B cell (primary cell): ENCODE measurements around the gene ITSN2. TPM values are rescaled to one million over a fixed set of nuclear protein-coding genes. Genes with fewer than 3 reads are reported as not detected.

Experiments
- ATAC-seq: fragments of 200-7000 bp; cut with Tn5 transposase; one replicate; pipeline ENCODE4 v1.10.0; 2021; ENCODE audit warnings: low read depth, mild to moderate bottlenecking, moderate number of reproducible peaks, moderate library complexity
- CTCF ChIA-PET: fragments of 350-600 bp; sonication (Branson Sonifier 250); formaldehyde crosslinking; loops from one replicate; lab custom pipeline; 2021; ENCODE audit warnings: antibody characterized with exemption, inconsistent platforms; lab: Charles Lee
- POLR2A ChIA-PET: fragments of 350-600 bp; sonication (Branson Sonifier 250); formaldehyde crosslinking; loops from one replicate; lab custom pipeline; 2021; ENCODE audit warnings: antibody characterized with exemption; lab: Charles Lee
- DNase-seq: peaks from one replicate; pipeline ENCODE4 v3.0.0; 2013
- H2AFZ ChIP-seq: 2 replicates; pipeline ENCODE4 v1.6.1; 2012; ENCODE audit warnings: mild to moderate bottlenecking, low read depth, low read length; ENCODE audit not compliant: insufficient read depth, poor library complexity, severe bottlenecking
- H3K27ac ChIP-seq, 2 donors: 1 replicate in 1 of 2; 2 replicates in 1 of 2; pipeline ENCODE4 v1.5.1; 2012 to 2013; ENCODE audit warnings: low read length in 2 of 2, mild to moderate bottlenecking in 2 of 2, moderate library complexity in 1 of 2
- H3K27me3 ChIP-seq, 4 experiments: fragments of 200-600 bp in 1 of 4; sonication (generic) in 1 of 4; replicated peaks in 1 of 4; 1 replicate in 2 of 4; 2 replicates in 2 of 4; pipeline versions ENCODE4 v1.6.1 to v1.7.0; 2013 to 2016; ENCODE audit warnings: low read length in 3 of 4, mild to moderate bottlenecking in 2 of 4, mixed read lengths in 1 of 4, moderate library complexity in 1 of 4; ENCODE audit not compliant: insufficient read depth in 4 of 4, control insufficient read depth in 3 of 4; ENCODE audit errors: control extremely low read depth in 1 of 4
- H3K36me3 ChIP-seq, 2 experiments: replicated peaks in 1 of 2; 1 replicate in 1 of 2; 2 replicates in 1 of 2; pipeline versions ENCODE4 v1.6.1 to v1.7.1; 2013; ENCODE audit warnings: low read length in 1 of 2; ENCODE audit not compliant: insufficient read depth in 2 of 2, control insufficient read depth in 1 of 2; ENCODE audit errors: control extremely low read depth in 1 of 2, extremely low read depth in 1 of 2
- H3K4me1 ChIP-seq, 2 donors: fragments of 200-600 bp in 1 of 2; sonication (generic) in 1 of 2; 1 replicate in 1 of 2; 2 replicates in 1 of 2; pipeline versions ENCODE4 v1.5.1 to v1.6.1; 2013 to 2017; ENCODE audit warnings: low read length in 2 of 2; ENCODE audit not compliant: control insufficient read depth in 2 of 2, insufficient read depth in 2 of 2
- H3K4me2 ChIP-seq: replicated peaks from 2 replicates; pipeline ENCODE3; 2012; ENCODE audit warnings: mild to moderate bottlenecking, low read depth, low read length; ENCODE audit not compliant: poor library complexity, severe bottlenecking
- H3K4me3 ChIP-seq, 5 experiments: fragments of 200-600 bp in 1 of 5; sonication (generic) in 1 of 5; 1 replicate in 3 of 5; 2 replicates in 2 of 5; pipeline versions ENCODE4 v1.5.1 to v1.7.0; 2011 to 2016; ENCODE audit warnings: low read length in 4 of 5, mild to moderate bottlenecking in 4 of 5, low read depth in 2 of 5, control low read depth in 1 of 5, moderate library complexity in 1 of 5; ENCODE audit not compliant: insufficient read depth in 1 of 5; ENCODE audit errors: control extremely low read depth in 1 of 5, extremely low read depth in 1 of 5
- H3K79me2 ChIP-seq: fragments of 200-600 bp; sonication (generic); one replicate; pipeline ENCODE4 v1.6.0; 2016; ENCODE audit warnings: low read length; ENCODE audit not compliant: control insufficient read depth, insufficient read depth
- H3K9ac ChIP-seq: fragments of 200-600 bp; sonication (generic); 2 replicates; pipeline ENCODE4 v1.6.1; 2017; ENCODE audit warnings: mild to moderate bottlenecking, low read length, moderate library complexity
- H3K9me3 ChIP-seq, 3 donors: one replicate each; pipeline versions ENCODE4 v1.6.1 to v1.7.1; 2013; ENCODE audit warnings: low read length in 2 of 3; ENCODE audit not compliant: control insufficient read depth in 2 of 3, insufficient read depth in 1 of 3; ENCODE audit errors: control extremely low read depth in 1 of 3
- H4K20me1 ChIP-seq: 2 replicates; pipeline ENCODE4 v1.6.0; 2012; ENCODE audit warnings: mild to moderate bottlenecking, low read length; ENCODE audit not compliant: insufficient read depth, control insufficient read depth, poor library complexity, severe bottlenecking
- H3K27ac Mint-ChIP-seq: one replicate; pipeline ENCODE4 v1.8.0; 2021; ENCODE audit warnings: mixed read lengths
- H3K27me3 Mint-ChIP-seq: one replicate; pipeline ENCODE4 v1.8.0; 2021; ENCODE audit warnings: mixed read lengths
- H3K4me1 Mint-ChIP-seq: one replicate; pipeline ENCODE4 v1.8.0; 2021; ENCODE audit warnings: mixed read lengths
- H3K4me3 Mint-ChIP-seq: one replicate; pipeline ENCODE4 v1.8.0; 2021; ENCODE audit warnings: mixed read lengths
- H3K9me3 Mint-ChIP-seq: one replicate; pipeline ENCODE4 v1.8.0; 2022; ENCODE audit warnings: mixed read lengths; ENCODE audit not compliant: insufficient read depth
- EZH2 ChIP-seq: IDR thresholded peaks from 2 replicates; pipeline ENCODE4 v1.6.1; 2012; ENCODE audit warnings: borderline replicate concordance, low read depth, mild to moderate bottlenecking, moderate library complexity, low read length; ENCODE audit not compliant: insufficient read depth, poor library complexity, severe bottlenecking
- WGBS: methylation state at CpG from one replicate; pipeline ENCODE4 v1.1.5; 2013; ENCODE audit warnings: missing lambda C conversion rate; ENCODE audit not compliant: insufficient coverage; 5-methylcytosine and 5-hydroxymethylcytosine counted together
- intact Hi-C: fragments of 100-400 bp; cut with micrococcal nuclease; formaldehyde crosslinking; loops from one replicate; pipeline ENCODE4 v1.10.0; 2022
- polyA plus RNA-seq: library from polyadenylated mRNA; depleted of rRNA; stranded (reverse); fragments of >200 nt; gene quantifications from 2 replicates; pipeline ENCODE4 v1.2.3, GENCODE V29; 2012
- total RNA-seq, 2 donors: library from RNA; stranded (reverse); fragments of 120-200 nt in 1 of 2; gene quantifications; 1 replicate in 1 of 2; 2 replicates in 1 of 2; pipeline versions ENCODE4 v1.2.3 to v1.2.4, GENCODE V29; 2013 to 2022
- TF ChIP-seq, protein P1 (sequence below): fragments of 200-600 bp; IDR thresholded peaks from one replicate; pipeline ENCODE4 v1.8.0; 2022; ENCODE audit warnings: antibody characterized with exemption, mild to moderate bottlenecking

The ITSN2 gene
- total and polyA plus RNA-seq, 2 donors (not counting 1 experiment from before 2014, with no cell fraction given): 107 to 200 TPM

- Histone ChIP-seq H3K9me3 (peaks cover 0 to 7% (median 0%) of the 10 kb centered on the region in 3 donors), H3K9ac (no peak overlapping the region), H3K36me3 (no peaks in the 10 kb centered on the region), H3K4me1 (no peaks in the 10 kb centered on the region), H3K79me2 (no peaks in the 10 kb centered on the region), H3K27me3 (peaks cover 0 to 10% (median 5%) of the 10 kb centered on the region in 4 experiments), H2AFZ (no peak overlapping the region), H3K4me2 (no peak overlapping the region), H3K4me3 (no peak overlapping the region), H4K20me1 (no peaks in the 10 kb centered on the region), H3K27ac (no peak overlapping the region)
- Mint-ChIP-seq H3K9me3 (no peaks in the 10 kb centered on the region), H3K27me3 (peaks cover 26% of the 10 kb centered on the region), H3K4me1 (no peaks in the 10 kb centered on the region), H3K4me3 (no peak overlapping the region), H3K27ac (no peak overlapping the region)
- TF ChIP-seq, protein P1, sequence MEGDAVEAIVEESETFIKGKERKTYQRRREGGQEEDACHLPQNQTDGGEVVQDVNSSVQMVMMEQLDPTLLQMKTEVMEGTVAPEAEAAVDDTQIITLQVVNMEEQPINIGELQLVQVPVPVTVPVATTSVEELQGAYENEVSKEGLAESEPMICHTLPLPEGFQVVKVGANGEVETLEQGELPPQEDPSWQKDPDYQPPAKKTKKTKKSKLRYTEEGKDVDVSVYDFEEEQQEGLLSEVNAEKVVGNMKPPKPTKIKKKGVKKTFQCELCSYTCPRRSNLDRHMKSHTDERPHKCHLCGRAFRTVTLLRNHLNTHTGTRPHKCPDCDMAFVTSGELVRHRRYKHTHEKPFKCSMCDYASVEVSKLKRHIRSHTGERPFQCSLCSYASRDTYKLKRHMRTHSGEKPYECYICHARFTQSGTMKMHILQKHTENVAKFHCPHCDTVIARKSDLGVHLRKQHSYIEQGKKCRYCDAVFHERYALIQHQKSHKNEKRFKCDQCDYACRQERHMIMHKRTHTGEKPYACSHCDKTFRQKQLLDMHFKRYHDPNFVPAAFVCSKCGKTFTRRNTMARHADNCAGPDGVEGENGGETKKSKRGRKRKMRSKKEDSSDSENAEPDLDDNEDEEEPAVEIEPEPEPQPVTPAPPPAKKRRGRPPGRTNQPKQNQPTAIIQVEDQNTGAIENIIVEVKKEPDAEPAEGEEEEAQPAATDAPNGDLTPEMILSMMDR: no peak
- no peak for TF ChIP-seq EZH2
- intact Hi-C loops: no loop called here
- ChIA-PET CTCF (interaction anchor here (0.9 to 3.3 kb wide), 2 partner anchors 10 to 428 kb away, joined by 3 to 17 read pairs; no protein-coding TSS in a partner anchor), POLR2A (interaction anchor here (0.6 kb wide), 1 partner anchor 323 kb away, joined by 7 read pairs; no protein-coding TSS in a partner anchor)
- ATAC-seq: no peak
- WGBS: 96% methylated on average over 5 of the region's 10 CpGs
- no peak for DNase-seq
Observed at GRCh38 chr2:24399434-24400206, 39.3 kb upstream of the ITSN2 start.

- Histone ChIP-seq H3K79me2 (no peaks in the 10 kb centered on the region), H3K9ac (no peak overlapping the region), H3K4me3 (no peak overlapping the region), H3K9me3 (no peaks in the 10 kb centered on the region), H3K36me3 (no peaks in the 10 kb centered on the region), H3K4me1 (no peaks in the 10 kb centered on the region), H4K20me1 (no peaks in the 10 kb centered on the region), H3K27ac (no peak overlapping the region), H3K27me3 (no peaks in the 10 kb centered on the region), H3K4me2 (no peak overlapping the region), H2AFZ (no peak overlapping the region)
- DNase-seq: no peak
- no peaks in the 10 kb centered on the region for H3K4me1 Mint-ChIP-seq
- no peak for TF ChIP-seq EZH2
- TF ChIP-seq, protein P1: no peak
- no CpG with 5 or more reads among the region's 4 CpGs for WGBS
- H3K9me3 Mint-ChIP-seq: no peaks in the 10 kb centered on the region
- no peak for ATAC-seq
- ChIA-PET POLR2A (no interaction called here), CTCF (no interaction called here)
- intact Hi-C loops: no loop called here
- peaks cover 5% of the 10 kb centered on the region for H3K27me3 Mint-ChIP-seq
- H3K27ac Mint-ChIP-seq: no peak overlapping the region
- no peak overlapping the region for H3K4me3 Mint-ChIP-seq
Observed at GRCh38 chr2:24394998-24395397, 34.7 kb upstream of the ITSN2 start.
